Osteocyte (in vitro differentiated cells): ENCODE data around the gene CDIP1. TPM values are rescaled to one million over a fixed set of nuclear protein-coding genes. Genes with fewer than 3 reads are reported as not detected.

Experiments
- DNase-seq: peaks from one replicate; pipeline ENCODE4 v3.0.0; 2021; ENCODE audit warnings: mixed read lengths; ENCODE audit not compliant: unreplicated experiment; ENCODE audit errors: extremely low spot score
- H3K27ac Mint-ChIP-seq: one replicate; pipeline ENCODE4 v1.8.0; 2021; ENCODE audit warnings: mild to moderate bottlenecking, mixed read lengths; ENCODE audit not compliant: unreplicated experiment
- H3K27me3 Mint-ChIP-seq: one replicate; pipeline ENCODE4 v1.8.0; 2021; ENCODE audit warnings: mixed read lengths; ENCODE audit not compliant: unreplicated experiment
- H3K36me3 Mint-ChIP-seq: one replicate; pipeline ENCODE4 v1.8.0; 2021; ENCODE audit warnings: mixed read lengths; ENCODE audit not compliant: unreplicated experiment
- H3K4me1 Mint-ChIP-seq: one replicate; pipeline ENCODE4 v1.8.0; 2021; ENCODE audit warnings: mixed read lengths; ENCODE audit not compliant: unreplicated experiment
- H3K4me3 Mint-ChIP-seq: one replicate; pipeline ENCODE4 v1.8.0; 2021; ENCODE audit warnings: mild to moderate bottlenecking, moderate library complexity, mixed read lengths; ENCODE audit not compliant: unreplicated experiment
- H3K9me3 Mint-ChIP-seq: one replicate; pipeline ENCODE4 v1.8.0; 2021; ENCODE audit warnings: mixed read lengths; ENCODE audit not compliant: unreplicated experiment
- total RNA-seq: library from RNA; stranded (reverse); gene quantifications from 2 replicates; pipeline ENCODE4 v1.2.1, GENCODE V29; 2021
- TF ChIP-seq, protein P1 (sequence below): fragments of 200-600 bp; sonication (generic); IDR thresholded peaks from 2 replicates; pipeline ENCODE4 v1.5.0; 2021; ENCODE audit warnings: antibody characterized with exemption, mild to moderate bottlenecking, moderate library complexity

Gene CDIP1
- total RNA-seq, 1 donor from 2014 or later, result 28.9 TPM

DNA sequence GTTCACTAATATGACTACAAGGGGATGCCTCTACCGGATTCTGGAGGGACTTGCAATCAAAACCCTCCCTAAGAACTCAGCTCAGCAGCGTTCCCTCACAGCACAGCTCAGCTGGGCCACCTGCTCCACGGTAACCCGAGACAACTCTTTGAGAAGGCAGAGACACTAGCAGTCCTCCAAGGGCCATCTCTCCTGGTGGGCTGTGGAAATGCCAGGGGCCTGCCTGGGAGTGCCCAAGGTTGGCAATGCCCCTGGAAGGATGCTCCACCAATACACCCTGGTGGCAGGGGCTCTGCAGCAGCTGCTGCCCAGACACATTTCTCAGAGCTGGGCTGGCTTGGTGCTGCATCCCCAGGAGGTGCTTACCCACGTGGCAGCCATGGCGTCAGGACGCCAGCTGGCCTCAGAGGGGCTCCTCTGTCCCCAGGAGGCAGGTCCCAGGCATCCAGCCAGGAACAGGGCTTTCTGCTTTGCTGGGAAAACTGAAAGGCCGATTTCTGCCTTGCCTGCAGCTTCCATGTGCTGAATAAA lies 16.5 kb downstream of the CDIP1 start:
- no peaks in the 10 kb centered on the region for H3K9me3 Mint-ChIP-seq
- H3K27me3 Mint-ChIP-seq, result no peaks in the 10 kb centered on the region
- no peak for DNase-seq
- H3K4me3 Mint-ChIP-seq, result no peak overlapping the region
- H3K36me3 Mint-ChIP-seq, result no peaks in the 10 kb centered on the region
- H3K4me1 Mint-ChIP-seq, result peaks cover 10% of the 10 kb centered on the region
- no peak overlapping the region for H3K27ac Mint-ChIP-seq
- TF ChIP-seq, protein P1, sequence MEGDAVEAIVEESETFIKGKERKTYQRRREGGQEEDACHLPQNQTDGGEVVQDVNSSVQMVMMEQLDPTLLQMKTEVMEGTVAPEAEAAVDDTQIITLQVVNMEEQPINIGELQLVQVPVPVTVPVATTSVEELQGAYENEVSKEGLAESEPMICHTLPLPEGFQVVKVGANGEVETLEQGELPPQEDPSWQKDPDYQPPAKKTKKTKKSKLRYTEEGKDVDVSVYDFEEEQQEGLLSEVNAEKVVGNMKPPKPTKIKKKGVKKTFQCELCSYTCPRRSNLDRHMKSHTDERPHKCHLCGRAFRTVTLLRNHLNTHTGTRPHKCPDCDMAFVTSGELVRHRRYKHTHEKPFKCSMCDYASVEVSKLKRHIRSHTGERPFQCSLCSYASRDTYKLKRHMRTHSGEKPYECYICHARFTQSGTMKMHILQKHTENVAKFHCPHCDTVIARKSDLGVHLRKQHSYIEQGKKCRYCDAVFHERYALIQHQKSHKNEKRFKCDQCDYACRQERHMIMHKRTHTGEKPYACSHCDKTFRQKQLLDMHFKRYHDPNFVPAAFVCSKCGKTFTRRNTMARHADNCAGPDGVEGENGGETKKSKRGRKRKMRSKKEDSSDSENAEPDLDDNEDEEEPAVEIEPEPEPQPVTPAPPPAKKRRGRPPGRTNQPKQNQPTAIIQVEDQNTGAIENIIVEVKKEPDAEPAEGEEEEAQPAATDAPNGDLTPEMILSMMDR, result no peak

DNA sequence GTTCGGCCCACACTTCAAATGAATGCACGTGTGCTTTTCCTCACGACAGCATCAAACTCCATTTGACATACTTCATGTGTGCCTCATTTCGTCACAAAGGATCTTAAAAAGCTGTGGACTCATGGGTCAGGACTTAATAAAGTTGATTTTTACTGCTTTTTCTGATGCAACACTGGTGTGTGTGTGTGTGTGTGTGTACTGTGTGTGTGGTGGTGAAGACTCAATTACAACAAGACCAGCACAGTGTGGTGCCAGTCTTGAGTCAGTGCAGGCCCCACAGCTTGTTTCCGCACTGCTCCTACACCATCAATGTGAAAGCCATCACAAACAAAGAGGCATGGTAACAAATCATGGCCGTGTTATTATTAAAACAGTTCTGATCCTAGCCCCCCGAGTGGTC lies 17.7 kb downstream of the CDIP1 start:
- Mint-ChIP-seq H3K27me3 (no peaks in the 10 kb centered on the region), H3K36me3 (peaks cover 1% of the 10 kb centered on the region), H3K4me1 (peaks cover 10% of the 10 kb centered on the region), H3K4me3 (no peak overlapping the region), H3K9me3 (no peaks in the 10 kb centered on the region), H3K27ac (no peak overlapping the region)
- TF ChIP-seq, protein P1, result no peak
- DNase-seq, result no peak

DNA sequence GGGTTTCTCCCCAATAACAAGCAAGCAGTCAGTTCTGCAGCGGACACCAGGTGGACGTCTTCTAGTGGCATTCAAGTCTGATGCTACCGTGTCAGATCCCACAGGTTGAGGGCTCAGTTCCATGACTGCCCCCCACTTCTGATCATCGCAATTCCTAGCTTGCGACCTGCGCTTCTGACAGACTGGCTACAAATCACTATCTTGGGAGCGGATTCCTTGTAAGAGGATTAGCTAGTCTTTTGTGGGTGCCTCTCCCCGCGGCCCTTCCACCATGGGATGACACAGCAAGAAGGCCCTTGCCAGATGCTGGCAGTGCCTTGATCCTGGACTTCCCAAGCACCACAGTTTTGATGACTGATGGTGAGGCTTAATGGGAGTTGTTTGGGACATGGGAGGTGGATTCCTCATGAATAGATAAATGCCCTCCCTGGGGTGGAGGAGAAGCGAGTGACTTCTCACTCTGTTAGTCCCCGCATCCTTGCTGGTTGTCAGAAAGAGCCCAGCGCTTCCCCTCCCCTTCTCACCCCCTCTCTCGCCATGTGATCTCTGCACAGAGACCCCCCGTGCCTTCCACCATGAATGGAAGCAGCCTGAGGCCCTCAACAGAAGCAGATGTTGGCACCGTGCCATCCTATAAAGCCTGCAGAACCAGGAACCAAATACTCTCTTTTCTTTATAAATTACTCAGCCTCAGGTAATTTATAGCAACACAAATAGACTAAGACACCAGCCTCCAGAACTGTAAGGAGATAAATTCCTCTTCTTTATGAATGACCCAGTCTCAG lies 19.1 kb downstream of the CDIP1 start:
- H3K4me1 Mint-ChIP-seq, result peaks cover 14% of the 10 kb centered on the region
- DNase-seq, result no peak

DNA sequence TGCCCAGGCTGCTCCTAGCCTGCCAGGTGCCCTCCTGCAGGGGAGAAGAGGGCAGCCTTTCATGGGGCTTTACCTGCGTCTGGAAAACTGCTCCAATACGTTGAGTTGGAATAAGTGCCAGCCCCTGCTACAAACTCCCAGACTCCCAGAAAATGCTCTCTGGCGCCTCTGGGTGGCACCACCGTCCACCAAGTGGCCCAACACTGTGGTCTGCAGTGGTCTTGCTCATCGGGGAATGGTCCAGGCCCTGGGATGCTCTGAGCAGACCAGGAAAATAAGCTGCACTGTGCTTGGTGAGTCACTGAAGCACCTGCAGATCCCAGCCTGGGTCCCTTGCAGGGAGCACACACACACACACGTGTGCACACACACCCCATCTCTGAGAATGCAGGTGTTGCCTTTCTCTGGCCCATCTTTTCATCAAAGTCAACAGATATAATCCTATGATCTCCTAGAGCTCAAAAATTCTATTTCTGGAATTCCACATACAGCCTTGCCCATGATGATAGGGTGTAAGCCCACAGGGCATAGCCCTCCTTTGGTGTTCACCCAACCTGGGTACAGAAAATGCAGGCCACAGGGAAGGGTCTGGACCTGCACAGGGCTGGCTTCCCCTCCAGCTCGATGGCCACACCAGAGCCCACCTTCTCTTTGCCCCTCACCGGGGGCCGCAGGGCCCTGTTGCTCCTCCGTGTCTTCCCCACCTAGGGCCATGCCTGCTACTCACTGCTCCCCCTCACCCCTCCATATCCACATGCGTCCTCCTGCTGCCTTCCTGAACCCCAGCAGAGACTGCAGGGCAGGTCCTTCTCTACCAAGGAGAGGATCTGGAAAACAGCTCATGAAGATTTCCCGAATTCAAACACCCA lies 20.5 kb downstream of the CDIP1 start:
- DNase-seq, result no peak
- no peak overlapping the region for H3K27ac Mint-ChIP-seq
- peaks cover 3% of the 10 kb centered on the region for H3K36me3 Mint-ChIP-seq
- H3K9me3 Mint-ChIP-seq, result no peaks in the 10 kb centered on the region
- H3K4me1 Mint-ChIP-seq, result peaks cover 14% of the 10 kb centered on the region
- TF ChIP-seq, protein P1, result peak; percentile 57
- no peaks in the 10 kb centered on the region for H3K27me3 Mint-ChIP-seq
- H3K4me3 Mint-ChIP-seq, result no peak overlapping the region

More for the DNA sequence above, 19.1 kb downstream of the CDIP1 start:
- TF ChIP-seq, protein P1, result no peak
- Mint-ChIP-seq H3K36me3 (peaks cover 3% of the 10 kb centered on the region), H3K9me3 (no peaks in the 10 kb centered on the region), H3K27me3 (no peaks in the 10 kb centered on the region), H3K27ac (no peak overlapping the region), H3K4me3 (no peak overlapping the region)
